Cardiac fibroblast (primary cell): ENCODE measurements around the gene RASEF.

Experiments
- DNase-seq, 2 donors: peaks; one replicate each; pipeline versions ENCODE4 v3.0.0 to v3.0.0-alpha.2; 2010; ENCODE audit warnings: low read depth in 2 of 2
- H3K4me3 ChIP-seq, 2 donors: replicated peaks in 1 of 2; 1 replicate in 1 of 2; 2 replicates in 1 of 2; pipeline ENCODE4 v1.5.1; 2011; ENCODE audit warnings: low read depth in 2 of 2, low read length in 2 of 2, mild to moderate bottlenecking in 2 of 2, moderate library complexity in 1 of 2
- TF ChIP-seq, protein P1 (sequence below): IDR thresholded peaks from one replicate; pipeline ENCODE4 v1.5.1; 2011; ENCODE audit warnings: low read depth, mild to moderate bottlenecking, low read length, inconsistent platforms

RASEF gene

DNA sequence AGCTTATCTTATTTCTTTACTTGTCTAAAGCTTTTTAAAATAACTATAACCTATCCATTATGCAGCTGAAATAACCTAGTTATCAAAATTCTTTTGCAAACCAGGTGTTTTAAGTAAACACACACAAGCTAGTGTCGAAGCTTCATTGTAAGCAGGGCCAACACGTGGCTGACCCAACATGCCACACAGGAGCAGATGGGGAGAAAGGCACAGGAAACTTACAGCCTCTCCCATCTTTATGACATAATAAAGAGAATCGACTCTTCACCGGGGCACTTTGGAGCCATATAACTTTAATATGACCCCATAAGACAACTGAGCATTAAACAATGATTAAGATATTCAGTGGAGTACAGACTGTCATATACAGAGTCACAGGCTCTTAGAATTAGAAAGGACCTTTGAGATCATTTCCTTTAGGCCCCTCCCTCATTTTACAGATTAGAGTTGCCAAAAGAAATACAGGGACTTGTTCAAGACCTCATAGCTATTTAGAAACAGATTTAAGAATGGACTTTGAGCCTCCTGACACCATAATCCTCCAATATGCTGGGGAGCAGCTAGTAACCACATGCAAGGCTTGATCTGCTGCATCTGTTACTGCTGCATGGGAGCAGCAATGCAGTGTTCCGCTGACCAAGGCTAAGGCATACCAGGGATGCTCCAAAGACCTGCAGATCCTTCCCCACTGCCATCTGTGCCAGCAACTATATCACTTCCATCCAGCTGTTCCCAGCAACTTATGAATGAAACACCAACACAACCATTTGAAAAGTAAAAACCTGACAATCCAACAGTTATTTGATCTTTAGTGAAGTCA, 75.4 kb downstream of the RASEF start:
- H3K4me3 ChIP-seq: no peak overlapping the region
- DNase-seq: no peak
- TF ChIP-seq, protein P1, sequence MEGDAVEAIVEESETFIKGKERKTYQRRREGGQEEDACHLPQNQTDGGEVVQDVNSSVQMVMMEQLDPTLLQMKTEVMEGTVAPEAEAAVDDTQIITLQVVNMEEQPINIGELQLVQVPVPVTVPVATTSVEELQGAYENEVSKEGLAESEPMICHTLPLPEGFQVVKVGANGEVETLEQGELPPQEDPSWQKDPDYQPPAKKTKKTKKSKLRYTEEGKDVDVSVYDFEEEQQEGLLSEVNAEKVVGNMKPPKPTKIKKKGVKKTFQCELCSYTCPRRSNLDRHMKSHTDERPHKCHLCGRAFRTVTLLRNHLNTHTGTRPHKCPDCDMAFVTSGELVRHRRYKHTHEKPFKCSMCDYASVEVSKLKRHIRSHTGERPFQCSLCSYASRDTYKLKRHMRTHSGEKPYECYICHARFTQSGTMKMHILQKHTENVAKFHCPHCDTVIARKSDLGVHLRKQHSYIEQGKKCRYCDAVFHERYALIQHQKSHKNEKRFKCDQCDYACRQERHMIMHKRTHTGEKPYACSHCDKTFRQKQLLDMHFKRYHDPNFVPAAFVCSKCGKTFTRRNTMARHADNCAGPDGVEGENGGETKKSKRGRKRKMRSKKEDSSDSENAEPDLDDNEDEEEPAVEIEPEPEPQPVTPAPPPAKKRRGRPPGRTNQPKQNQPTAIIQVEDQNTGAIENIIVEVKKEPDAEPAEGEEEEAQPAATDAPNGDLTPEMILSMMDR: no peak

DNA sequence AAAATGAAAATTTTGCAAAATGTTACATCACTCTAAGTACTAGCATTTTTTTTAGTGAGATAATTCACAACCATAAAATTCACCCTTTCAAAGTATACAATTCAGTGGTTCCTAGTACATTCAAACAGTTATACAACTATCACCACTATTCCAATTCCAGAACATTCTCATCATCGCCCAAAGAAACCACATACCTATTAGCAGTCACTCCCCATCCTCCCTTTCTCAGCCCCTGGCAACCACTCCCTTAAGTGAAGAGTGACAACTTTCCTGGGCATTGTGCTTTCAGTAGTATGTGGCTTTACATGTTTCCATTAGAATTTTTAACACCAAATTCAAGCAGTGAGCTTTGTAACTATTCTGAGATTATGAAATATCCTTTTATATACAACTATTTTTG, 81.4 kb downstream of the RASEF start:
- H3K4me3 ChIP-seq: no peak overlapping the region
- TF ChIP-seq, protein P1: no peak
- no peak for DNase-seq

DNA sequence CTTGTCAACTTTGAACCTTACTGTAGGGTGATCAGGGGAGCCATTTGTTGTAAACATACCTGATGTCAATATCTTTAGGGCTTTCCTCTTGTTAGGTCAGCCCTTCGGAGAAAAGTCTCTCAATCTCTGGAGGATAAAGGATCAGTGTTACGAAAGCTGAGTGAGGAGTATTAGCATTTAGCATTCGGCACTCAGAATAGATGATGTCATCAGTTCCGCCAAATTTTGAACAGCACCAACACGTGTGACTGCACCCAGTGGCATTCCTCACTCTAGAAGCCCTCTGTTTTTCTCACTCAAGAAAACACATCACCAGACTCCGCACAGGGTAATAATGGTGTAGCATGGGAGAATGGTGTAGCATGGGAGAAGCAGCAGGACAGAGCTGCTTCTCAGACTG, 87.8 kb downstream of the RASEF start:
- TF ChIP-seq, protein P1: no peak
- DNase-seq: no peak
- H3K4me3 ChIP-seq: no peak overlapping the region

DNA sequence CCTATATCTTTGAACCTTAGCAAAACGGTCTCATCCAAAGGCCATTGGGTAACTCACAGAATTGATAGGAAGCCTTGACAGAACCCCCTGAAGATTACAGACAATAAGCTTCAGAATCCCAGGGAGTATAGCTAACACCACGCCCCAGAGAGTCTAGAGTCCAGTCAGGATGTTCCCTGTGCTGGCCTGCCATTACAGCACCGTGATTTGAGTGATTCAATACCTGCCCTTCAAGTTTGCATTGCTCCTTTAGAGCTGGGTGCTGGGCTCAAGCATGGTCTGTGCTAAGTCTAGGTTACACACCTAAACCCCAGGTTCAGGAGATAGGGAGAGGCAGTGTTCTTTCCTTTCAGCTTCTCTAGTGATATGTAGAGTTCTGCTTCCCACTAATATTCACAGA, 90.5 kb downstream of the RASEF start:
- DNase-seq: no peak
- TF ChIP-seq, protein P1: no peak
- no peak overlapping the region for H3K4me3 ChIP-seq

DNA sequence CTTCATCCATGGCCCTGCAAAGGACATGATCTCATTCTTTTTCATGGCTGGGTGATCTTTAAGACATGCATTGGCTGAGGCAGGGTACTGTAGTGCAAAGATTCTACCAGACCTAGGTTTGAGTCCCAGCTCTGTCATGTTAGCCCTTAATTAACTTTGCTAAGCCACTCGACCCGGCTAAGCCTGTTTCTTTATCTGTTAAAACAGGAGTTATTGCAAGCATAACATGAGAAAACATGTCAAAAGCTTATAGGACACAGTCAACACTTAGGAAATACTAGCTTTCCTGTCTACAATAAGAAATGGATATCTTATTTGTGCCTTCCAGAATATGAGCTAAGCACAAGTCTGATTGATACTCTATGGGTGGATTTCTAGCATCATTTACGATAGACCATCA, 92.6 kb downstream of the RASEF start:
- no peak overlapping the region for H3K4me3 ChIP-seq
- TF ChIP-seq, protein P1: no peak
- DNase-seq: no peak

DNA sequence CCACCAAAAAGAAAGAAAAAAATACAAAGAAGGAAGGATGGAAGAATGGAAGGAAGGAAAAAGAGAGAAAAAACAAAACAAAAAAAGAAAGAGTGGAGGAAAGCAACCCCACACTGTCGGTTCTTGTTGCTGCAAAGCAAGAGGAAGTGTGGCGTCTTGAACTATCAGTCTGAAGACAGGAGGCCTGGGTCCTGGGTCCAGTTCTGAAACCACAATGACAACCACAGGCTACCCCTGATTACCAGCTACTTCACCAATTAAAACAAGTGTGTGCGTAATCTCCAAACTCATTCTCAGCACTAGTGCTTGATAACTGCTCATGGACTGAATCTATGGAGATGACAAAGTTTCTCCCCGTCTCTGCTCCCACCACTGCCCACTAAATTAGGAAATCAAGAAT, 93.7 kb downstream of the RASEF start:
- TF ChIP-seq, protein P1: no peak

DNA sequence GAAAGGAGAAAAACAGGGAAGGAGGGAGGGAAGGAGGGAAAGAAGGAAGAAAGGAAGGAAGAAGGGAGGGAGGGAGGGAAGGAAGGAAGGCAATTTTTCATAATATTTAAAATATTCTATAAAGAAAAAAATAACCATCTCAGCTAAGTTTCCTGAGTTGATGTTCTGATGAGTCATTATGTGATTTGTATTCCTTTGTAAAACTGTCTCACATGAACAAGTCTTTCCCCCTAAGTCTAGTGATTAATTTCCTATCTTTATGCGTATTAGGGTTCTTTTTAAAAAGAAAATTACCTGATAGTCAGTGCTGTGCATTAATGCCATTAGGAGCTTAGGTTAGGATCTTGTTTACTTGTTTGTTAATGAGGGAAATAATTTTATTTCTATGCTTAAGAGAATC, 94.1 kb downstream of the RASEF start:
- TF ChIP-seq, protein P1: no peak
- no peak overlapping the region for H3K4me3 ChIP-seq
- DNase-seq: peak in 1 of 2 donors; percentile 6

More for the DNA sequence above, 93.7 kb downstream of the RASEF start:
- DNase-seq: no peak
- no peak overlapping the region for H3K4me3 ChIP-seq
